COLO668 (cell line): ENCODE results near the gene CYP19A1.
A peak's percentile ranks its signal among the peaks of the same experiment; 100 is the strongest.

Experiments used
- DNase-seq: peaks from one replicate; lab custom pipeline; 2025; ENCODE audit not compliant: unreplicated experiment; lab: John Stamatoyannopoulos, UW

The CYP19A1 gene

GRCh38 chr15:51338496-51338895 is at the start of gene CYP19A1:
Gene CYP19A1, minus strand, starts transcription at chr15:51338596. Its CDS starts 95,684 bp downstream, at chr15:51242912.
- no peak for DNase-seq

DNA sequence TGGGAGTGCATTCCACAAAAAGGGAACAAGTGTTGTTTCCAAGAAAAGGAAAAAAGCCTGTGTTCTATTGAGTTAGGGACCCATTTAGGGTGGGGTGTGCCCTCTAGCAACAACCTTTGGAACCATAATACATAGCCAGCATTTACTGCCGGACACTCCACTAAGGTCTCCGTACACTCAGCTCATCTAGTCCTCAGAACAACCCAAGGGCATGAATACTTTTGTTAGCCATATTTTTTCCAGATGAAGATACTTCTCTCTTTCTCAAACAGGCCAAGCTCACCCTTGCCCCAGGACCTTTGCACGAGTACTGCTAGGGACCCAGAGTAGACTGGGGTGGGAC is 49.3 kb upstream of the CYP19A1 start:
- no peak for DNase-seq

GRCh38 chr15:51386960-51387698 is 48.7 kb upstream of the CYP19A1 start:
- no peak for DNase-seq

GRCh38 chr15:51386486-51386885 is 48.1 kb upstream of the CYP19A1 start:
- no peak for DNase-seq

- DNase-seq: no peak
These were observed 47.6 kb upstream of the CYP19A1 start for GRCh38 chr15:51386029-51386428.

DNA sequence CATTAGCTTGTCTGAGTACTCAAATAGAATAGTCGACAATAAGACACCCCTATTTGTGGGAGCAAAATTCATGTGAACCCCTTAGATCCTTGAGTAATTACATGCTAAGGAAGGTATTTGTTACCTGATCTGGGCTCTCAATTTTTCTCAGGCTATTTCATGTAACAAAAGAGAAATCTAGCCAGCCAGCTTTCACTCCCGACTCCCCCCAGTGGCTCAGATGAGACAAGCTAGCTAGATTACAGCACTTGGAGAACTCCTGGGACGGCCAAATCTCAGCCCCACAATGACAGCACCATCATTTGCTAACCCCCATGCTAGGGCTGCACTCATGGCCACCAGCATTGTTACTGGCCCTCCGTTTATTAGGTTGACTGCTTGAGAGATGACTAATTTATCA is 44.4 kb upstream of the CYP19A1 start:
- peak; percentile 9 for DNase-seq

- DNase-seq: peak; percentile 56
These were observed 42.8 kb upstream of the CYP19A1 start for GRCh38 chr15:51380999-51381806.

- no peak for DNase-seq
These were observed 41.0 kb upstream of the CYP19A1 start for GRCh38 chr15:51379390-51379789.

GRCh38 chr15:51378406-51378805 is 40.0 kb upstream of the CYP19A1 start:
- DNase-seq: no peak

- no peak for DNase-seq
These were observed 38.8 kb upstream of the CYP19A1 start for GRCh38 chr15:51377038-51377786.

DNA sequence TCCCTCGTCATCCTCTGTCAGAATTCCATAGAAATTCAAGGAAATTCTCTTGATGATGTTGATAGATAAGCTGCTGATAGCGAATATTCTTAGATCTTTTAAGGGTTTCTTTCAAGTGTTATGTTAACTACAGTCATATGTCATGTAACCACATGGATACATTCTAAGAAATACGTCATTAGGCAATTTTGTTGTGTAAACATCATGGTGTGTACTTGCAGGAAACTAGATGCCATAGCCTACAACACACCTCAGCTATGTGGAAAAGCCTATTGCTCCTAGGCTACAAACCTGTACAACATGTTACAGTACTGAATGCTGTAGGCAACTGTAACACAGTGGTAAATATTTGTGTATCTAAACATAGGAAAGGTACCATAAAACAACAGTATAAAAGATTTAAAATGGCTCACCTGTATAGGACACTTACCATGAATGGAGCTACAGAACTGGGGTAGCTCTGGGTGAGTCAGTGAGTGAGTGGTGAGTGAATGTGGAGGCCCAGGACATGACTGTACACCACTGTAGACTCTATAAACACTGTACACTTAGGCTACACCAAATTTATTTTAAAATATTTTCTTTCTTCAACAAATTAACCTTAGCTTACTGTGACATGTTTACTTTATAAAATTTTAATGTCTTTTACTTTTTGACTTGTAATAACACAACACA is 37.7 kb upstream of the CYP19A1 start:
- no peak for DNase-seq

- DNase-seq: no peak
These were observed 35.7 kb upstream of the CYP19A1 start for GRCh38 chr15:51374131-51374530.

- no peak for DNase-seq
These were observed 32.9 kb upstream of the CYP19A1 start for GRCh38 chr15:51371266-51371665.

GRCh38 chr15:51369451-51369761 is 31.0 kb upstream of the CYP19A1 start:
- DNase-seq: no peak

DNA sequence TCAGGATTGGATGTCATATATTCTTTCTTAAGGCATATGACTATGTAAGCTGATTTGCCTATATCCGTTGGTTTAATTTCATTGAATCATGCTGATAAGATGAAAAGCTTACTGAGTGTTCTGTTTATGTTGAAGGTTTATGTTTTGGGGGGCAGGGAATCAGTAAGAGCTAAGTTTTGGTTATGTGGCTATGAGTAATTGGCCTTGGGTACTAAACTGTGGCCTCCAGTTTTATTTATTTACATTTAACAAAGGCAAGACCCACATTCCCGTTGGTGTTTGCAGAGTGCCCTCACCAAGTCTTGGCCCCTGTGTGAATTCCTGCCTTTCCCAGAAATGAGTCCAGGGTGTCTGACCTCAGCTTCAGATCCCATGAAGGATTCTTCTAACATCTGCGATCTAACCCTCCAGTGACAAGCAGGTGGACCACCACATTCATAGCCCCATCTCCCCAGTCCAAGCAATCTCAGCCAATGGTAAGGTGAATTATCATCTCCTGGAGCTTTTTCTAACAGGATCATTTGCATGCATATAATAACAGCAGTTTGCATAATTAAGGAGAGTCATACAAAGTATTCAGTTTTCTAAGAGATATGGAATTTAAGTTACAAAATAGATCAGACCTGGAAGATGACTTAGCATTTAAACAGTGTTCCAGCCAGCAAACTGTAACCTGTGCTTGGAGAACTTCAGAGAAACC is 30.5 kb upstream of the CYP19A1 start:
- DNase-seq: no peak

DNA sequence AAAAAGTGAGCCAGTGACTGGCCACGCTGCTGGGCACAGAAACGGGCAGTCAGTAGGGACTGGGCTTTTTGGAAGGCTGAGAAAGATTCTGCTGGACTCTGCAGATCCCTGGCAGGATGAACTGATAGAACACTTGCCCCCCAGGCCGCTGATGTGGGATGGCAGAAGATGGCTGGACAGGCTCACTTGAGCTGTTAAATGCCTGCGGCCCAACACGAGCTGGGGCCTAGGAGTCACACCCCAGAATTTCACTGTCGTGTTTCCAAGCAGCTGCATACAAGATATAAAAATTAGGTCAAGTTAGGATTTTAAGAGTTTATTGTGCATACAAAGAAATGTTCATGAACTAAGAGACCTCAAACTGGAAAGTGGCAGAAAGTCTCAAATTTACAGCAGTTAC is 29.9 kb upstream of the CYP19A1 start:
- no peak for DNase-seq

GRCh38 chr15:51367322-51367976 is 29.1 kb upstream of the CYP19A1 start:
- no peak for DNase-seq

- peak; percentile 9 for DNase-seq
These were observed 28.5 kb upstream of the CYP19A1 start for GRCh38 chr15:51366920-51367319.

- no peak for DNase-seq
These were observed 27.7 kb upstream of the CYP19A1 start for GRCh38 chr15:51366071-51366470.

GRCh38 chr15:51365417-51365816 is 27.0 kb upstream of the CYP19A1 start:
- no peak for DNase-seq
